ENCODE measurements around the gene PNMT. TPM values are rescaled to one million over a fixed set of nuclear protein-coding genes. Genes with fewer than 3 reads are reported as not detected.

The PNMT gene
- total RNA-seq = not detected

GRCh38 chr17:39667945-39668924 lies at the start of gene PNMT:
Gene PNMT, plus strand, starts transcription at chr17:39668453. Its CDS starts 23 bp downstream, at chr17:39668476.
- peak; percentile 61 for DNase-seq

GRCh38 chr17:39618956-39619785 lies 49.1 kb upstream of the PNMT start:
- DNase-seq = no peak

DNA sequence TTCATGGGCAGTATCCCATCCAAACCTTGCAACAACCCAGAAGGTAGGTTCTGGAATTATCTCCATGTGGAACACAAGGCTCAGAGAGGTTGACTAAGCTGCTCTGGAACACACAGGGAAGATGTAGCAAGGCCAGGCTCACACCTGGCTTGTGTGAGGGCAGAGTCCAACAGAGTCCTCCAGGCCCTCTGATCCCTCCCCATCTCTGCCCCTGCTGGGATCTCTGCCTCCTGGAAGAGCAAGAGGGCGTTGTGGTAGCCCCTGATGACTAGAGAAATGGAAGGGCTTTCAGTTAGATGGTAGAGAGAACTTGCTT lies 48.5 kb upstream of the PNMT start:
- no peak for DNase-seq

- DNase-seq = peak; percentile 82
Measured at GRCh38 chr17:39621523-39622379, 46.5 kb upstream of the PNMT start.

- no peak for DNase-seq
Measured at GRCh38 chr17:39622380-39623006, 45.8 kb upstream of the PNMT start.

GRCh38 chr17:39623356-39623950 lies 44.8 kb upstream of the PNMT start:
- DNase-seq = peak; percentile 81

- no peak for DNase-seq
Measured at GRCh38 chr17:39624313-39624712, 43.9 kb upstream of the PNMT start.

DNA sequence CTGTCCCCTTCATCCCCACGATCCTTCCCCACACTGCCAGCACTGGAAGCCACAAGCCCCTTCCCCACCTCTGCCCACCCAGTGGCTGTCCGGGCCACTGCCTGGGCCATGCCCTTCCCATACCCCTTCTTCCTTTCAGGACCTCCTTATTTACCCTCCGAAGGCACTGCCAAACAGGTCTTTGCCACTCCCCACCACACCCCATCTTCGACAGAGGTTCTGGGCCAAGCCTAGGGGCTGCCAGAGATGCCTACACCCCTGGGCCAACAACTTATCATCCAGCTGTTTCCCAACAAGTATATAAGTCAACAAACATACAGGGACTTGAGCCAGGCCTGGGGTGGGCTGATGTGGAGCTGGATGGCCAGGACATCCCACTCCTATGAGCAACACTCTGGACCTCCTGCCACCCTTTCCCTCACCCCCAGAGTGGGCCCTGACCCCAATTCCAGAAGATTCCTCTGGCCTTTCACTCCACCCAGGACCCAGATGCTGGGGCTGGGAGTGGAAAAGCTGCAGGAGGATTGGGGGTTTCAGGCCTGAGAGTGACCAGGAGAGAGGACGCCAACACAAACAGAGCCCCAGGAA lies 43.0 kb upstream of the PNMT start:
- DNase-seq = no peak

- no peak for DNase-seq
Measured at GRCh38 chr17:39626171-39627046, 41.8 kb upstream of the PNMT start, which contains the start of gene PPP1R1B. Gene PPP1R1B, plus strand, starts transcription at chr17:39626952. Its CDS starts 441 bp downstream, at chr17:39627393.

GRCh38 chr17:39627047-39627711 lies 41.1 kb upstream of the PNMT start:
- DNase-seq = no peak

DNA sequence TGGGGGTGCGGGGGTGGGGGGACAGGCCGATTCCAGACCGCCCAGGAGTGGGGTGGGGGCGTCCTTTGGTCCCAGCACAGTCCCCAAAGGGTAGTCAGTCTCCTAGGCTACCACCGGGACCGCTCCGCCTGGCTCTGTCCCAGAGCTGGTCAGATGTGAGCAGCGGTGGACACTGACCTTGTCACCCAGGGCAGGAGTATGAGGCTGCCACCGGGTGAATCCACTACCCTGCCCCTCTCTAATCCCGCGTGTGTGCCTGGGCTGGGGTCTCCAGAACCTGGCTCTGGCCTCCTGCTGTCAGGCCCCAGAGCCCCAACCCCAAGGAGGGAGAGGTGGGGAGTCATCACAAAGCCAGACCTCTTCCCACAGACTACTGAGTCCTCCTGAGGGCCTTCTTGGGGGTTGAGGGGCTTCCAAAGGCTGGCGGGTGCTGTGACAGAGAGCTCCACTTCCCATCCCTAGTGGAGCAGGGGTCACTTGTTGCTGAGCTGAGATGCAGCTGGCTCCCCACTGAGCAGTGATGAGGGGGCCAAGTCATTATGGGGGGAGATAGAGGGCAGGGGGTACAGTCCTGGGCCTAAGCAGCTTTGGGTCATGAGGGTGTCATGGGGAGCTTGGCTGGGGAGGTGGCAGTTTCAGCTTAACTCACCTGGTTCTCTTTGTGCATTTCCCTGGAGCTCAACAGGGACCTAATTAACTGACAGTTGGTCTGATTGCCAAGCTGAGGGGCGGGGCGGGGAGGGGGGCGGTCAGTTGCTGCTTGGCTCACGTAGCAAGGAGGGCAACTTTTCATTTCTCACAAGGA lies 40.3 kb upstream of the PNMT start:
- DNase-seq = no peak

DNA sequence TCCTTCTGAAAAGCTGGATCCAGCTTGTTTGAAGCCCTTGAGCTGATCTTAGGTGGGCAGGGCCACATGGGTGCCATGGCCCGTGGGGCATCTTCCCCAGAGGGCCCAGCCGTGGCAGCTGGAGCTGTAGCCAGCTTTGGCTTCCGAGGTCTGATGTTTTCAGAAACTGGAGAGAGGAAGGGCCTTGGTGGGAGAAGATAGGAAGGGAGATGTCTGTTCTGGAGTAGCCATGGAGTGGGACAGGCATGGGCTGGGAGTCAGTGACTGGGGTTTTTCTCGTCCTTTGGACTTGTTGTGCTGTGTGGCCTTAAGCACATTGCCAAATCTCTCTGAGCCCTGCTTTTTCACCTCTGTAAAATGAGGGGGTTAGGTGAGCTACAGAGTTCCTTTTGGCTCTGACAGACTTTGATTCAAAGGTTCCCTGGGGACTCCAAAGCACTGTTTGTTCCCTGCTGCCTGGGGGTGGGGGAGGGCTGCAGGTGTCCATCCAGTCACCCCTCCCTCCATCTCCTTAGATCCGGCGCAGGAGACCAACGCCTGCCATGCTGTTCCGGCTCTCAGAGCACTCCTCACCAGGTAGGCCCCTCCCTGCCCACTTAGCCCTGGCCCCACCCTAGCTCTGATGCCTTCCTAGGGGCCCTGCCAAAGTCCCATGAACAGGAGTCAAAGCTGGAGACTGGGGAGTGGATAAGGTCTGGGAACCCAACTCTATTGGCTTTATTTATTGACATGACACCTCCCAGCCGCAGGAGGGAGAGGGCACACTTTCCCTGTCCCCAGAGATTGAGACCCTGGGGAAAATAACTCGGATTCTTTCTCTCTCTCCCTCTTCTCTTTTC lies 39.4 kb upstream of the PNMT start:
- no peak for DNase-seq

DNA sequence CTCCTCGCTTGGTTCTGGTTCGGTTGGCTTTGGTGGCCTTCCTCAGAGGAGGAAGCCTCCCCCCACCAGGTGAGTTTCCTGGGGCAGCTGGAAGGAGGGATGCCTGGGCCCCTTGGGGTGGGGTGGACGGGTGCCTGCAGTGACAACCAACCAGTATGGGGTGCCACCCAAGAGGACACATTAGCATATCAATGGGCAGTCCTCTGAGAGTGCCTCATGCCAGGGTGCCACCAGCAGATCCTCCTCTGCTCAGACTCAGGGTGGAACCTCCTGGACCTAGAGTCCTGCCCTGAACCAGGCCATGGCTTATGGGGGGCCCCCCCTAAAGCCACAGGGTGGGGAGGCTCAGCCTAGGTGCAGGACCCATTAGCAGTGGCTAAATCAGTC lies 38.8 kb upstream of the PNMT start:
- DNase-seq = no peak

- no peak for DNase-seq
Measured at GRCh38 chr17:39629898-39630297, 38.4 kb upstream of the PNMT start.

- DNase-seq = no peak
Measured at GRCh38 chr17:39631403-39631802, 36.9 kb upstream of the PNMT start.

DNA sequence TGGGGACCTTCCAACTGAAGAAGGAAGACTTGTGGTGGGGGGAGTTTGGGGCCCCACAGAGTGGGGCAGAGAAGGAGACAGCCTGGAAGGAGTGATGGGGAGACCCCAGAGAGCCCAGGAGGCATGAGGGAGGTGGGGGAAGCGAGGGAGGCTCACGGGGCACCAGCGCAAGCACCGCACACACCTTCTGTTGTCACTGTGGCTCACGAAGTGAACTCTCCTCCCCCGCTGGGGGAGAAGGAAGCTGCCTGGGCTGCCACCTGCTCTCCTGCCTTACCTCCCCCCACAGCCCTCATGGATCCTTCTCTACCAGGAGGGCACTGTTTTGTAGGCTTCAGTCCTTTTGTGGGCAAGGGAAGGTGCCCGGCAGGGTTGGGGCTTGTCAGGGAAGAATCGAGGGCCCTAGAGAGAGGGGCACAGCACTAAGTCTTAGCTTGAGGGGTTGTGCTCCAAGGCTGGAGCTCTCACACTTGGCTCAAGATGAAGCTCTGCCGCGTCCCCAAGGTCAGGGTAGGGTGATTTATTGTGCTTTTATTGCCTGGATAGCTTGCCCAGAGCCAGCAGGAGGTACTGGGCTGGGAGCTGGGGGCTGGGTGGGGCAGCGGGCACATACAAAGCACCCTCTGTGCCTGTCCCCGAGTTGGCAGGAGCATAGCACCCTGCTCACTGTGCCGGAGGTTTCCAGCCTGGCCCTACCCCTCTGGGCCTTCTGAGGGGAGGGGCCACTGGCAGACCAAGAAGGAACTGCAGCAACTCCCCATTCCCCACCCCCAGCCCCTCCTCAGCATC lies 35.9 kb upstream of the PNMT start:
- no peak for DNase-seq

DNA sequence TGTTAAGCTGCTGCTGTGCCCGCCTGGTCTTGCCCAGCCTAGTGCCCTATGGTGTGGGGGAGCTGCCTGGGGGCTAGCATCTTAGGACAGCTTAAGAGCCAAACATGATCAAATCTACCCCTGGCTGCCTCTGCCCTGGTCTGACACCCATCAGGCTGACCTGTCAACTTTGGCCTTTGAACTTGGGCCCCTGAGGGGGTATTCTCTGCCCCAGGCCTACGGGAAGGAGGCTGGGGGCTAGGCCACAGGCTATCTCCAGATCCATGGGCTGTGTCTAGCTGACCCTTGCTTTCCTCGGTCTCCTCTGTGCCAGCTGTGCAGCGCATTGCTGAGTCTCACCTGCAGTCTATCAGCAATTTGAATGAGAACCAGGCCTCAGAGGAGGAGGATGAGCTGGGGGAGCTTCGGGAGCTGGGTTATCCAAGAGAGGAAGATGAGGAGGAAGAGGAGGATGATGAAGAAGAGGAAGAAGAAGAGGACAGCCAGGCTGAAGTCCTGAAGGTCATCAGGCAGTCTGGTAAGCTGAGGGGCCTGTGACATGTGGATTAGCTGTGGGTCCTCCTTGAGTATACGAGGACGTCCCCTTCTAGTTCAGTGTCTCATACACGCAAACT lies 34.6 kb upstream of the PNMT start:
- no peak for DNase-seq
